H1 (cell line): Measurements from ENCODE around the gene CGNL1. TPM values are rescaled to one million over a fixed set of nuclear protein-coding genes. Genes with fewer than 3 reads are reported as not detected.

ENCODE experiments used
- CTCF ChIA-PET: fragments of 300-600 bp; sonication (Branson Sonifier 250); formaldehyde crosslinking; loops from one replicate; lab custom pipeline; 2021; ENCODE audit not compliant: partially characterized antibody; lab: Charles Lee
- POLR2A ChIA-PET: fragments of 300-600 bp; sonication (Branson Sonifier 250); formaldehyde crosslinking; loops from one replicate; lab custom pipeline; 2021; ENCODE audit warnings: inconsistent platforms; ENCODE audit not compliant: partially characterized antibody; lab: Charles Lee
- DNase-seq, 2 experiments: peaks; one replicate each; pipeline versions ENCODE4 v3.0.0 to v3.0.0-alpha.2; 2010 to 2022; ENCODE audit warnings: low spot score in 2 of 2, low read depth in 1 of 2, mixed read lengths in 1 of 2
- FAIRE-seq: peaks from 2 replicates; lab custom pipeline; 2011; peaks lifted over from hg19 to GRCh38; lab: Jason Lieb, UNC
- H2AFZ ChIP-seq: 2 replicates; pipeline ENCODE4 v1.8.1; 2012; ENCODE audit warnings: low read length, inconsistent platforms
- H2AK5ac ChIP-seq: 2 replicates; pipeline ENCODE4 v1.6.1; 2013; ENCODE audit warnings: low read depth, low read length
- H2BK120ac ChIP-seq: replicated peaks from 2 replicates; pipeline ENCODE3; 2013; ENCODE audit warnings: low read depth, low read length, inconsistent platforms
- H2BK12ac ChIP-seq: 2 replicates; pipeline ENCODE4 v1.6.1; 2013; ENCODE audit warnings: low read depth, low read length
- H2BK15ac ChIP-seq: 2 replicates; pipeline ENCODE4 v1.6.1; 2013; ENCODE audit warnings: low read length
- H2BK20ac ChIP-seq: 2 replicates; pipeline ENCODE4 v1.6.1; 2013; ENCODE audit warnings: low read length
- H2BK5ac ChIP-seq: 2 replicates; pipeline ENCODE4 v1.6.1; 2013; ENCODE audit warnings: low read depth, low read length
- H3K14ac ChIP-seq: 2 replicates; pipeline ENCODE4 v1.6.1; 2013; ENCODE audit warnings: inconsistent platforms; ENCODE audit not compliant: insufficient read length
- H3K18ac ChIP-seq: 2 replicates; pipeline ENCODE4 v1.6.1; 2013; ENCODE audit warnings: low read length; ENCODE audit errors: extremely low read depth
- H3K23ac ChIP-seq: 2 replicates; pipeline ENCODE4 v1.6.1; 2013; ENCODE audit warnings: inconsistent platforms; ENCODE audit not compliant: insufficient read length
- H3K23me2 ChIP-seq: 2 replicates; pipeline ENCODE4 v1.6.1; 2013; ENCODE audit warnings: low read depth, low read length
- H3K27ac ChIP-seq: 2 replicates; pipeline ENCODE4 v1.6.1; 2011; ENCODE audit warnings: low read depth, low read length, inconsistent platforms
- H3K27me3 ChIP-seq, 4 experiments: replicated peaks in 1 of 4; 1 replicate in 1 of 4; 2 replicates in 3 of 4; pipeline versions ENCODE4 v1.6.1 to v1.8.1; 2011 to 2013; ENCODE audit warnings: low read length in 3 of 4, mild to moderate bottlenecking in 3 of 4, inconsistent platforms in 2 of 4, mixed read lengths in 2 of 4, moderate library complexity in 1 of 4; ENCODE audit not compliant: control insufficient read depth in 3 of 4, insufficient read depth in 3 of 4; ENCODE audit errors: extremely low read depth in 1 of 4
- H3K36me3 ChIP-seq, 4 experiments: 2 replicates each; pipeline versions ENCODE4 v1.6.1 to v1.8.1; 2011 to 2013; ENCODE audit warnings: mild to moderate bottlenecking in 4 of 4, low read length in 3 of 4, moderate library complexity in 2 of 4, control low read depth in 1 of 4, inconsistent platforms in 1 of 4; ENCODE audit not compliant: insufficient read depth in 4 of 4, control insufficient read depth in 2 of 4
- H3K4ac ChIP-seq: replicated peaks from 2 replicates; pipeline ENCODE3; 2013; ENCODE audit warnings: low read length, low read depth, mixed read lengths, inconsistent platforms; ENCODE audit not compliant: insufficient read length
- H3K4me1 ChIP-seq, 4 experiments: replicated peaks in 1 of 4; 1 replicate in 1 of 4; 2 replicates in 3 of 4; pipeline versions ENCODE4 v1.6.1 to v1.8.1; 2011 to 2013; ENCODE audit warnings: low read length in 3 of 4, inconsistent platforms in 2 of 4, mixed read lengths in 1 of 4; ENCODE audit not compliant: insufficient read depth in 4 of 4, control insufficient read depth in 3 of 4
- H3K4me2 ChIP-seq, 2 experiments: 2 replicates each; pipeline versions ENCODE4 v1.6.1 to v1.8.1; 2011 to 2013; ENCODE audit warnings: low read depth in 2 of 2, low read length in 2 of 2, control low read depth in 1 of 2, inconsistent platforms in 1 of 2, mild to moderate bottlenecking in 1 of 2; ENCODE audit not compliant: insufficient read depth in 1 of 2
- H3K4me3 ChIP-seq, 4 experiments: fragments of 200-600, 300-600 bp in 1 of 4; sonication (generic), shearing (Covaris generic), sonication (Bioruptor Twin) in 1 of 4; 2 replicates each; pipeline versions ENCODE4 v1.5.1 to v1.8.1; 2011 to 2016; ENCODE audit warnings: low read length in 4 of 4, low read depth in 3 of 4, control low read depth in 2 of 4, inconsistent platforms in 2 of 4, mild to moderate bottlenecking in 2 of 4, mixed read lengths in 1 of 4, moderate library complexity in 1 of 4; ENCODE audit not compliant: insufficient read depth in 2 of 4; ENCODE audit errors: extremely low read depth in 1 of 4
- H3K56ac ChIP-seq: replicated peaks from 2 replicates; pipeline ENCODE3; 2013; ENCODE audit warnings: low read depth, mild to moderate bottlenecking, mixed read lengths, low read length, inconsistent platforms; ENCODE audit not compliant: insufficient read length
- H3K79me1 ChIP-seq: 2 replicates; pipeline ENCODE4 v1.6.1; 2013; ENCODE audit warnings: low read depth, low read length, control low read depth
- H3K79me2 ChIP-seq, 2 experiments: 2 replicates each; pipeline versions ENCODE4 v1.6.1 to v1.8.1; 2012 to 2013; ENCODE audit warnings: low read length in 2 of 2, mild to moderate bottlenecking in 2 of 2, inconsistent platforms in 1 of 2; ENCODE audit not compliant: insufficient read depth in 2 of 2, control insufficient read depth in 1 of 2
- H3K9ac ChIP-seq, 4 experiments: replicated peaks in 1 of 4; 1 replicate in 1 of 4; 2 replicates in 3 of 4; pipeline versions ENCODE4 v1.6.1 to v1.8.1; 2011 to 2013; ENCODE audit warnings: low read depth in 3 of 4, low read length in 3 of 4, control low read depth in 2 of 4, mild to moderate bottlenecking in 2 of 4, moderate library complexity in 2 of 4, inconsistent platforms in 1 of 4; ENCODE audit errors: extremely low read depth in 1 of 4
- H3K9me3 ChIP-seq, 2 experiments: 2 replicates each; pipeline versions ENCODE4 v1.6.1 to v1.8.1; 2012 to 2013; ENCODE audit warnings: mild to moderate bottlenecking in 2 of 2, moderate library complexity in 2 of 2, control low read depth in 1 of 2, inconsistent platforms in 1 of 2, low read depth in 1 of 2, low read length in 1 of 2, mixed read lengths in 1 of 2; ENCODE audit not compliant: insufficient read depth in 2 of 2
- H4K20me1 ChIP-seq, 2 experiments: replicated peaks in 1 of 2; 2 replicates each; pipeline versions ENCODE3 to v1.8.1; 2011 to 2013; ENCODE audit warnings: inconsistent platforms in 2 of 2, low read length in 2 of 2, mild to moderate bottlenecking in 1 of 2; ENCODE audit not compliant: insufficient read depth in 2 of 2, control insufficient read depth in 1 of 2
- H4K5ac ChIP-seq: 2 replicates; pipeline ENCODE4 v1.6.1; 2013; ENCODE audit warnings: low read length, low read depth, mixed read lengths, inconsistent platforms; ENCODE audit not compliant: insufficient read length
- H4K8ac ChIP-seq: 2 replicates; pipeline ENCODE4 v1.8.0; 2013; ENCODE audit warnings: mild to moderate bottlenecking, moderate library complexity, low read length, inconsistent platforms; ENCODE audit not compliant: insufficient read depth; ENCODE audit errors: extremely low read depth
- H4K91ac ChIP-seq: replicated peaks from 2 replicates; pipeline ENCODE3; 2013; ENCODE audit warnings: low read length, mixed read lengths, inconsistent platforms; ENCODE audit not compliant: insufficient read length
- ATF3 ChIP-seq: IDR thresholded peaks from 2 replicates; pipeline ENCODE4 v1.6.1; 2011; ENCODE audit warnings: low read depth, mild to moderate bottlenecking, low read length; ENCODE audit not compliant: insufficient read depth
- BCL11A ChIP-seq, 2 experiments: IDR thresholded peaks; one replicate each; pipeline ENCODE4 v1.6.1; 2011; ENCODE audit warnings: low read depth in 2 of 2, low read length in 2 of 2, mild to moderate bottlenecking in 2 of 2
- BRCA1 ChIP-seq: IDR thresholded peaks from 2 replicates; pipeline ENCODE4 v1.6.1; 2012; ENCODE audit warnings: low read depth, low read length, improper control_type of control experiment
- FOSL1 ChIP-seq: IDR thresholded peaks from 2 replicates; pipeline ENCODE4 v1.6.1; 2011; ENCODE audit warnings: mild to moderate bottlenecking, low read depth, low read length, moderate library complexity; ENCODE audit not compliant: insufficient read depth
- JUN ChIP-seq: IDR thresholded peaks from 2 replicates; pipeline ENCODE4 v1.6.1; 2011; ENCODE audit warnings: low read depth, mild to moderate bottlenecking, improper control_type of control experiment, low read length
- KDM5A ChIP-seq: fragments of 200-600 bp; IDR thresholded peaks from 2 replicates; pipeline ENCODE4 v1.7.1; 2012; ENCODE audit warnings: mild to moderate bottlenecking, low read length, inconsistent platforms, mixed read lengths
- RAD21 ChIP-seq, 2 experiments: IDR thresholded peaks in 1 of 2; conservative IDR thresholded peaks in 1 of 2; 2 replicates each; pipeline ENCODE4 v1.6.1; 2011; ENCODE audit warnings: low read depth in 2 of 2, low read length in 2 of 2, improper control_type of control experiment in 1 of 2, inconsistent platforms in 1 of 2, mild to moderate bottlenecking in 1 of 2, moderate library complexity in 1 of 2
- SIRT6 ChIP-seq: IDR thresholded peaks from one replicate; pipeline ENCODE4 v1.7.1; 2012; ENCODE audit warnings: low read length, inconsistent platforms
- SIX5 ChIP-seq: IDR thresholded peaks from 2 replicates; pipeline ENCODE4 v1.6.1; 2011; ENCODE audit warnings: mild to moderate bottlenecking, low read depth, low read length
- SP1 ChIP-seq: IDR thresholded peaks from 2 replicates; pipeline ENCODE4 v1.6.1; 2011; ENCODE audit warnings: low read depth, low read length
- SRF ChIP-seq: IDR thresholded peaks from 2 replicates; pipeline ENCODE4 v1.6.1; 2011; ENCODE audit warnings: mild to moderate bottlenecking, low read depth, low read length, moderate library complexity
- TBP ChIP-seq: IDR thresholded peaks from 2 replicates; pipeline ENCODE4 v1.6.1; 2011; ENCODE audit warnings: low read depth, low read length, improper control_type of control experiment
- USF2 ChIP-seq: IDR thresholded peaks from 2 replicates; pipeline ENCODE4 v1.6.1; 2011; ENCODE audit warnings: low read length, improper control_type of control experiment
- WGBS, 2 experiments: shearing (Covaris generic) in 1 of 2; methylation state at CpG; one replicate each; pipeline versions ENCODE4 v1.1.6 to v1.1.7; 2013 to 2015; ENCODE audit warnings: low lambda C conversion rate in 2 of 2, mixed read lengths in 2 of 2, inconsistent platforms in 1 of 2, low coverage in 1 of 2, missing lambda C conversion rate in 1 of 2; ENCODE audit not compliant: insufficient replicate concordance in 2 of 2, insufficient coverage in 1 of 2, insufficient read length in 1 of 2; ENCODE audit errors: extremely low coverage in 1 of 2, missing lambda C conversion rate in 1 of 2; 5-methylcytosine and 5-hydroxymethylcytosine counted together
- polyA plus RNA-seq, 7 experiments: library from polyadenylated mRNA; depleted of rRNA in 3 of 7; stranded (reverse) in 5 of 7; unstranded in 2 of 7; fragments of >200 nt in 5 of 7; fragments of 200-250 nt in 2 of 7; gene quantifications; 1 replicate in 5 of 7; 2 replicates in 1 of 7; 4 replicates in 1 of 7; pipeline versions ENCODE4 v1.2.1 to v1.2.3, GENCODE V29; 2011 to 2013; ENCODE audit warnings: missing spikeins in 2 of 7, mixed read lengths in 2 of 7
- total RNA-seq: library from RNA; stranded (reverse); fragmentation: NEBNext Ultra II Directional; extraction: Animal tissue kit (Norgen Biotek cat#: 25700); gene quantifications from 2 replicates; pipeline ENCODE4 v1.2.1, GENCODE V29; 2021

CGNL1 gene
- total and polyA plus RNA-seq, 2 of the 8 experiments (the other 6 are each of a cell fraction or from before 2014, with no cell fraction given) = 21.8 to 75.6 TPM

GRCh38 chr15:57437564-57437963 lies 61.3 kb downstream of the CGNL1 start:
- Histone ChIP-seq H2BK20ac (no peak overlapping the region), H2AK5ac (no peak overlapping the region), H3K4ac (no peak overlapping the region), H3K4me2 (no peak overlapping the region), H2BK120ac (no peak overlapping the region), H3K9me3 (no peaks in the 10 kb centered on the region), H3K18ac (no peak overlapping the region), H3K27ac (no peak overlapping the region), H3K23me2 (no peaks in the 10 kb centered on the region), H3K14ac (no peak overlapping the region), H4K91ac (no peak overlapping the region), H3K36me3 (peaks cover 3 to 35% (median 15%) of the 10 kb centered on the region in 4 experiments; a peak in 6 of 8 replicates), H3K56ac (no peak overlapping the region), H3K79me2 (peaks cover 0 to 24% of the 10 kb centered on the region in 2 experiments; a peak in 2 of 4 replicates), H2BK12ac (no peak overlapping the region), H3K79me1 (peaks cover 2% of the 10 kb centered on the region; the same call in 1 of the 2 replicates), H3K27me3 (no peaks in the 10 kb centered on the region), H3K4me3 (no peak overlapping the region), H3K4me1 (peaks cover 0 to 10% (median 5%) of the 10 kb centered on the region in 4 experiments; a peak in 6 of 7 replicates), H3K9ac (no peak overlapping the region), H4K8ac (no peak overlapping the region), H4K20me1 (no peaks in the 10 kb centered on the region), H2BK5ac (no peak overlapping the region), H2AFZ (no peak overlapping the region), H4K5ac (no peak overlapping the region), H3K23ac (no peak overlapping the region), H2BK15ac (no peak overlapping the region)
- no peak for FAIRE-seq
- 93% methylated on average over 3 of the region's 3 CpGs; no CpG with 5 or more reads in 1 of the 2 experiments for WGBS, 2 experiments
- POLR2A ChIA-PET = interaction anchor here (1.7 kb wide), 1 partner anchor 51 kb away, joined by 4 read pairs; no protein-coding TSS in a partner anchor
- CTCF ChIA-PET = interaction anchor here (1.2 to 3.2 kb wide), 3 partner anchors 10 to 93 kb away, joined by 3 to 12 read pairs (median 6); no protein-coding TSS in a partner anchor
- DNase-seq = no peak
- no peak for TF ChIP-seq SRF
- TF ChIP-seq JUN = no peak
- no peak for TF ChIP-seq ATF3
- TF ChIP-seq BRCA1 = no peak
- no peak for TF ChIP-seq KDM5A
- TF ChIP-seq SIRT6 = no peak
- no peak for TF ChIP-seq SIX5
- no peak for TF ChIP-seq TBP
- TF ChIP-seq RAD21 (IDR thresholded peaks at IDR 0.05 in 1 of 2, conservative IDR thresholded peaks at IDR 0.05 in 1 of 2; ENCODE audit: low read depth in 2 of 2, low read length in 2 of 2) = no peak
- no peak for TF ChIP-seq FOSL1
- TF ChIP-seq USF2 = no peak
- no peak for TF ChIP-seq BCL11A (IDR thresholded peaks at IDR 0.05; ENCODE audit: low read depth in 2 of 2, low read length in 2 of 2)
- no peak for TF ChIP-seq SP1
